ENCODE data around the gene WASF2. TPM values are rescaled to one million over a fixed set of nuclear protein-coding genes. Genes with fewer than 3 reads are reported as not detected.

Gene WASF2
- polyA plus RNA-seq, 1 experiment = 62.7 TPM

DNA sequence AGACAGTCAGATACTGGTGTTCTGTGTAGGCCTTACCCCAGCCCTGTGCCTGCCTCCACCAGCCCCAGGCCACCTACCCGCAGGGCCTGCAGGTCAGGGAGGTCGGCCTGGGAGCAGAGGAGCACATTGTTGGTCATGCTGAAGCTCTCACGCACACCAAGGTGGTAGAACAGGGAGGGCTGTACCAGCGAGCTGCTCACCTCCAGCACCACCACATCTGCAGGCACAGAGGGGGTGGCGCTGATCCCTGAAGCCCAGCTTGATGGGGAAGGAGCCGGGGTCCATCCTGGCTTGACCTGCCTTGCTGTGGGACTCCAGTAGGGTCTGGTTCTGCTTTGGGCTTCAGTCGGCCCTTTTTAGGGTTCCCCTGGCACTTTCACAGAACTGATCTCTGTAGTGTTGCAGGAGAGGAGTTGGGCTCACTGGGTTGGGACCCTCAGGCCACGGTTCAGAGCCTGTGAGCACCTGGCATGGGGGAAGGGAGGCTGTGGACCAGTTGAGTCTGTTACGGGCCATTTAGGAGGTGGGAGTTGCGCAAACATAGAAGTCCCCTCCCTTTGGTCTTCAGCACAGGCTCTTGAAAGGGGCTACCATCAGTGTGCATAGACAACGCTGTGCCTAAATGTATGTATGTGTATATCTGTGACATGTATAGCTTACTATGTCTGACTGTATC, 125.1 kb downstream of the WASF2 start:
- ChIA-PET POLR2A (interaction anchor here (0.7 to 2.5 kb wide), 8 partner anchors 14 to 294 kb away, joined by 3 to 27 read pairs (median 4); no protein-coding TSS in a partner anchor), CTCF (interaction anchor here (0.7 to 5.3 kb wide), 12 partner anchors 7 to 367 kb away, joined by 3 to 75 read pairs (median 6); partner anchors contain the start of genes AHDC1, FCN3 and GPR3)
- TF ChIP-seq CTCF (IDR thresholded peaks at IDR 0.05; ENCODE audit: low read depth, low read length) = no peak
- Histone ChIP-seq H3K27ac (ENCODE audit: low read depth, low read length) (no peak overlapping the region), H3K9me3 (ENCODE audit: control insufficient read depth, insufficient read depth, low read length) (no peaks in the 10 kb centered on the region; the same call in 1 of the 2 replicates), H3K4me3 (ENCODE audit: low read depth, low read length) (peak overlapping the region; percentile 39), H3K27me3 (ENCODE audit: control insufficient read depth, insufficient read depth, low read length) (no peaks in the 10 kb centered on the region)
- DNase-seq (ENCODE audit: low read depth, low spot score) = no peak

DNA sequence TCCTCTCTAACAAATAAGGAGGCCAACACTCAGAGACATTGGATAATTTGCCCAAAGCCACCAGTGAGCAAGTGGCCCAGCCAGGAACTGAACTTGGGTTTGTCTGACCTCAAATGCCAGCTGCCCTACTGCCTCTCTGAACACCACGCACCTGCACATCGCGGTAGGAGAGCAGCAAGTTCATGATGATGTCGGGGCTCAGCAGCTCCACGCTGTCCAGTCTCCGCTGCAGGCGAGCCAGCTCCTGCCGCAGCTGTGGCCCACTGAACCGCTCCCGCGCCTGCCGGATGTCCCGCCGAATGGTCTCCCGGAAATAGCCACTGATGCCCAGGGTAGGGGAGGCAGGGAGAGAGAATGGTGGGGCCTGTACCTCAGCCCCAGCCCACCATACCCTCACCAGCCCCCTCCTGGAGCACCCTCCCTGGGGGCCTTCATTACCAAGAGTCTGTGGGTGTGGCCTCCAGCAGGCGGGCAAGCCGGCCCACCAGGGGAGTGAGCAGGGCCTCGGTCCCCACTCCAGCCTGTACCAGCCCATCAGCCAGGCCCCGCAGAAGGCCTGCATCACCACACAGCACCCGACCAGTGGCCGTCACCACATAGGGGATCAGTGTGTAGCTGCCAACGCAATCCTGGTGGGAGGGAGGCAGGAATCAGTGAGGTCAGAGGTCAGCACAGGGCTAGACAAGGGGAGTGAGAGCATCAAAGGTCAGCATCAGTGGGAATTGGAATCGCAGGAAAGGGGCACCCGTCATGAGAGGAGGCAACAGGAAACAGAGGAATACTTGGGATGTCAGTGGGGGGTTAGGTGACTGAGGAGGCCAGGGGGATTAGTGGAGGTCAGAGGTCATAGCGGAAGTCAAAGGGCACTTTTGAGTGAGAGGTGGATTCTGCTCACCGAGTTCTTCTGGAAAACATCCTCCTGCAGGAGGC, 125.9 kb downstream of the WASF2 start:
- no peaks in the 10 kb centered on the region for H3K27me3 ChIP-seq (ENCODE audit: control insufficient read depth, insufficient read depth, low read length)
- no peak overlapping the region for H3K4me3 ChIP-seq (ENCODE audit: low read depth, low read length)
- ChIA-PET CTCF (interaction anchor here (5.3 kb wide), 1 partner anchor 64 kb away, joined by 75 read pairs; no protein-coding TSS in a partner anchor), POLR2A (no interaction called here)
- H3K27ac ChIP-seq (ENCODE audit: low read depth, low read length) = no peak overlapping the region
- no peak for DNase-seq (ENCODE audit: low read depth, low spot score)
- H3K9me3 ChIP-seq (ENCODE audit: control insufficient read depth, insufficient read depth, low read length) = no peaks in the 10 kb centered on the region; the same call in 1 of the 2 replicates
- TF ChIP-seq CTCF (IDR thresholded peaks at IDR 0.05; ENCODE audit: low read depth, low read length) = no peak

DNA sequence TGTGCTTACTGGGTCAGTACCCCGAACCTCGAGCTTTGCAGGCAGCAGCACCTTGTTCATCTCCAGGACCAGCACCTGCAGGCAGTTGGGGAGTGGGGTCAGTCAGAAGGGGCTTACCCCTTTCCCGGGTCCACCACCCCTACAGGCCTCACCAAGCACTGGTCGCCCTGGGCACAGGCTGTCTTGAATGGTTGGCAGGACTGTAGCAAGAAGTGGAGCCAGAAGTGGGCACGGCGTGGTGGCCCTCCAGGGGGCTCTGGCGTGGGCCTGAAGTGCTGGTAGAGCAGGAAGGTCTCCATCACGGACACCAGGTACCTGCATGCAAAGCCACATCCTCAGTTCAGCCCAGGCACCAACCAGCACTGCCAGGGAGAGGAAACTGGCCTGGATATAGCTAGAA, 128.4 kb downstream of the WASF2 start:
- no peak overlapping the region for H3K27ac ChIP-seq (ENCODE audit: low read depth, low read length)
- no peak for TF ChIP-seq CTCF (IDR thresholded peaks at IDR 0.05; ENCODE audit: low read depth, low read length)
- H3K27me3 ChIP-seq (ENCODE audit: control insufficient read depth, insufficient read depth, low read length) = no peaks in the 10 kb centered on the region
- ChIA-PET CTCF (interaction anchor here (0.7 kb wide), 1 partner anchor 34 kb away, joined by 3 read pairs; no protein-coding TSS in a partner anchor), POLR2A (no interaction called here)
- no peak overlapping the region for H3K4me3 ChIP-seq (ENCODE audit: low read depth, low read length)
- no peaks in the 10 kb centered on the region; the same call in 1 of the 2 replicates for H3K9me3 ChIP-seq (ENCODE audit: control insufficient read depth, insufficient read depth, low read length)
- no peak for DNase-seq (ENCODE audit: low read depth, low spot score)

GRCh38 chr1:27361044-27361402, 128.9 kb downstream of the WASF2 start:
- Histone ChIP-seq H3K9me3 (ENCODE audit: control insufficient read depth, insufficient read depth, low read length) (no peaks in the 10 kb centered on the region; the same call in 1 of the 2 replicates), H3K4me3 (ENCODE audit: low read depth, low read length) (no peak overlapping the region), H3K27me3 (ENCODE audit: control insufficient read depth, insufficient read depth, low read length) (no peaks in the 10 kb centered on the region), H3K27ac (ENCODE audit: low read depth, low read length) (no peak overlapping the region)
- no peak for DNase-seq (ENCODE audit: low read depth, low spot score)
- CTCF ChIA-PET = no interaction called here
- TF ChIP-seq CTCF (IDR thresholded peaks at IDR 0.05; ENCODE audit: low read depth, low read length) = no peak
- POLR2A ChIA-PET = no interaction called here

All from AG04450 (cell line).